Natural killer cell (primary cell): ENCODE results near the gene DUSP19. TPM values are rescaled to one million over a fixed set of nuclear protein-coding genes. Genes with fewer than 3 reads are reported as not detected.

Source experiments
- ATAC-seq, 3 donors: fragments of 150-1000 bp in 2 of 3; fragments of 200-7000 bp in 1 of 3; cut with Tn5 transposase; 1 replicate in 1 of 3; 2 replicates in 2 of 3; pipeline ENCODE4 v1.10.0; 2021; ENCODE audit warnings: mild to moderate bottlenecking in 2 of 3, moderate library complexity in 2 of 3
- DNase-seq, 2 donors: peaks; one replicate each; pipeline versions ENCODE4 v3.0.0 to v3.0.0-alpha.2; 2013 to 2021; ENCODE audit warnings: mixed read lengths in 1 of 2
- H3K27ac ChIP-seq: one replicate; pipeline ENCODE4 v1.5.1; 2013; ENCODE audit warnings: mild to moderate bottlenecking, low read length
- H3K27me3 ChIP-seq: one replicate; pipeline ENCODE4 v1.6.1; 2013; ENCODE audit warnings: low read length; ENCODE audit not compliant: control insufficient read depth, insufficient read depth
- H3K36me3 ChIP-seq: one replicate; pipeline ENCODE4 v1.6.1; 2013; ENCODE audit warnings: low read length; ENCODE audit not compliant: control insufficient read depth, insufficient read depth
- H3K4me1 ChIP-seq: one replicate; pipeline ENCODE4 v1.6.1; 2013; ENCODE audit warnings: low read length; ENCODE audit not compliant: control insufficient read depth, insufficient read depth
- H3K4me3 ChIP-seq: one replicate; pipeline ENCODE4 v1.5.1; 2013; ENCODE audit warnings: low read length
- H3K9me3 ChIP-seq: one replicate; pipeline ENCODE4 v1.6.1; 2013; ENCODE audit warnings: low read length; ENCODE audit not compliant: control insufficient read depth, insufficient read depth
- H3K27ac Mint-ChIP-seq, 2 donors: one replicate each; pipeline ENCODE4 v1.8.0; 2022; ENCODE audit warnings: mild to moderate bottlenecking in 2 of 2, mixed read lengths in 2 of 2, moderate library complexity in 1 of 2
- H3K27me3 Mint-ChIP-seq, 2 donors: one replicate each; pipeline ENCODE4 v1.8.0; 2022; ENCODE audit warnings: low read depth in 2 of 2, mixed read lengths in 2 of 2
- H3K36me3 Mint-ChIP-seq: one replicate; pipeline ENCODE4 v1.8.0; 2022; ENCODE audit warnings: mixed read lengths
- H3K4me1 Mint-ChIP-seq, 2 donors: one replicate each; pipeline ENCODE4 v1.8.0; 2022; ENCODE audit warnings: mixed read lengths in 2 of 2
- H3K4me3 Mint-ChIP-seq: one replicate; pipeline ENCODE4 v1.8.0; 2022; ENCODE audit warnings: mild to moderate bottlenecking, moderate library complexity, mixed read lengths
- H3K9me3 Mint-ChIP-seq, 2 donors: one replicate each; pipeline ENCODE4 v1.8.0; 2022; ENCODE audit warnings: mixed read lengths in 2 of 2
- WGBS: methylation state at CpG from one replicate; pipeline ENCODE4 v1.1.7; 2013; ENCODE audit warnings: missing lambda C conversion rate; ENCODE audit not compliant: insufficient coverage; 5-methylcytosine and 5-hydroxymethylcytosine counted together
- intact Hi-C: fragments of 100-400 bp; cut with micrococcal nuclease; formaldehyde crosslinking; loops from one replicate; pipeline ENCODE4 v1.14.2; 2022
- total RNA-seq, 4 donors: library from RNA; stranded (reverse); fragments of 120-200 nt in 1 of 4; gene quantifications; one replicate each; pipeline versions ENCODE4 v1.2.3 to v1.2.4, GENCODE V29; 2013 to 2022
- TF ChIP-seq, protein P1 (sequence below): fragments of 200-600 bp; IDR thresholded peaks from one replicate; pipeline ENCODE4 v1.8.0; 2022; ENCODE audit warnings: antibody characterized with exemption

Gene DUSP19
- total RNA-seq, 3 donors from 2014 or later (not counting 1 experiment from before 2014, with no cell fraction given), result 1.0 to 1.1 (median 1.1) TPM

DNA sequence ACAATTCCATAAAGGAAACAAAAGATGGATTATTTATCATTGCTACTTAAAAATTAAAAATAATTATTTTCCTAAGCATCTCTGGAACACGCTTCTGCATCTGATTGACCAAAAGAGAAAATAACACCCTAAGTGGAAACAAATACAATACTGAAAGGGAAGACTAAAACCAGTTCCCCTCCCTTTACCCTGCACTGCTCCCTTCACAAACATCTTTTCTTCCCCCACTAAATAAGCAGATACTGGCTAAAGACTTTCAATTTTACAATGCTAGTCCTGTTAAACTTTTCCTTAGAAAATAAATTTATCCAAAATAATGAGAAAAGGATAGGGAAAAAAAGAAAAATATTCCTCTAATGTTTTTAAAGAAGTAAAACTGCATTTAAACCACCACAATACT lies 44.6 kb upstream of the DUSP19 start:
- no peak overlapping the region for H3K27ac ChIP-seq
- no peaks in the 10 kb centered on the region for H3K36me3 ChIP-seq
- H3K4me3 ChIP-seq, result no peak overlapping the region
- DNase-seq (no peak), ATAC-seq (no peak)
- H3K9me3 Mint-ChIP-seq, result no peaks in the 10 kb centered on the region
- no peak overlapping the region for H3K27ac Mint-ChIP-seq
- H3K9me3 ChIP-seq, result no peaks in the 10 kb centered on the region
- H3K36me3 Mint-ChIP-seq, result no peaks in the 10 kb centered on the region
- no peak overlapping the region for H3K4me3 Mint-ChIP-seq
- intact Hi-C loops, result no loop called here
- peaks cover 9% of the 10 kb centered on the region for H3K4me1 ChIP-seq
- TF ChIP-seq, protein P1, sequence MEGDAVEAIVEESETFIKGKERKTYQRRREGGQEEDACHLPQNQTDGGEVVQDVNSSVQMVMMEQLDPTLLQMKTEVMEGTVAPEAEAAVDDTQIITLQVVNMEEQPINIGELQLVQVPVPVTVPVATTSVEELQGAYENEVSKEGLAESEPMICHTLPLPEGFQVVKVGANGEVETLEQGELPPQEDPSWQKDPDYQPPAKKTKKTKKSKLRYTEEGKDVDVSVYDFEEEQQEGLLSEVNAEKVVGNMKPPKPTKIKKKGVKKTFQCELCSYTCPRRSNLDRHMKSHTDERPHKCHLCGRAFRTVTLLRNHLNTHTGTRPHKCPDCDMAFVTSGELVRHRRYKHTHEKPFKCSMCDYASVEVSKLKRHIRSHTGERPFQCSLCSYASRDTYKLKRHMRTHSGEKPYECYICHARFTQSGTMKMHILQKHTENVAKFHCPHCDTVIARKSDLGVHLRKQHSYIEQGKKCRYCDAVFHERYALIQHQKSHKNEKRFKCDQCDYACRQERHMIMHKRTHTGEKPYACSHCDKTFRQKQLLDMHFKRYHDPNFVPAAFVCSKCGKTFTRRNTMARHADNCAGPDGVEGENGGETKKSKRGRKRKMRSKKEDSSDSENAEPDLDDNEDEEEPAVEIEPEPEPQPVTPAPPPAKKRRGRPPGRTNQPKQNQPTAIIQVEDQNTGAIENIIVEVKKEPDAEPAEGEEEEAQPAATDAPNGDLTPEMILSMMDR, result no peak
- peaks cover 46 to 67% of the 10 kb centered on the region in 2 donors for H3K27me3 Mint-ChIP-seq
- H3K27me3 ChIP-seq, result peaks cover 44% of the 10 kb centered on the region
- H3K4me1 Mint-ChIP-seq, result peaks cover 25 to 27% of the 10 kb centered on the region in 2 donors
- WGBS, result 82% methylated on average over 1 of the region's 1 CpG

DNA sequence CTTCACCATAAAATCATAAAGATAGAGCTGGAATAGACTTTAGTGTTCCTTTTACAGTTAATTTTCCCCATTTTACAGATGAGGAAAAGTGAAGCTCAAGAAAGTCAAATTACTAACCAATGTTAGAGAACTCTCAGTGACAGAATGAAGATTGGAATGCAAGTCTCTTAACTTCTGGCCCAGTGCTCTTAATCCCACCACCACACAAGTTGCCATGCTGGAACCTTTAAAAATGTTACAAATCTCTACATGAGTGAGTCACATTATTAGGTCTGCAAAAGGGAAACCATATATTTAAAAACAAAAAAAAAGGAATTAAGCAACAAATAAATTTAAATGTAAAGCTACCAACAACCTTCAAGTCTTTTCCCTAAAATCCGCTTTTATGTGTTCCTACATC lies 43.7 kb upstream of the DUSP19 start:
- H3K4me3 ChIP-seq, result no peak overlapping the region
- H3K9me3 Mint-ChIP-seq, result no peaks in the 10 kb centered on the region
- H3K9me3 ChIP-seq, result no peaks in the 10 kb centered on the region
- DNase-seq (no peak), ATAC-seq (no peak)
- peaks cover 31 to 32% of the 10 kb centered on the region in 2 donors for H3K4me1 Mint-ChIP-seq
- peaks cover 47 to 67% of the 10 kb centered on the region in 2 donors for H3K27me3 Mint-ChIP-seq
- intact Hi-C loops, result no loop called here
- WGBS, result 100% methylated on average over 1 of the region's 1 CpG
- H3K4me3 Mint-ChIP-seq, result no peak overlapping the region
- H3K27me3 ChIP-seq, result peaks cover 48% of the 10 kb centered on the region
- TF ChIP-seq, protein P1, result no peak
- no peaks in the 10 kb centered on the region for H3K36me3 Mint-ChIP-seq
- H3K4me1 ChIP-seq, result peaks cover 11% of the 10 kb centered on the region
- no peaks in the 10 kb centered on the region for H3K36me3 ChIP-seq
- no peak overlapping the region for H3K27ac Mint-ChIP-seq
- H3K27ac ChIP-seq, result no peak overlapping the region

DNA sequence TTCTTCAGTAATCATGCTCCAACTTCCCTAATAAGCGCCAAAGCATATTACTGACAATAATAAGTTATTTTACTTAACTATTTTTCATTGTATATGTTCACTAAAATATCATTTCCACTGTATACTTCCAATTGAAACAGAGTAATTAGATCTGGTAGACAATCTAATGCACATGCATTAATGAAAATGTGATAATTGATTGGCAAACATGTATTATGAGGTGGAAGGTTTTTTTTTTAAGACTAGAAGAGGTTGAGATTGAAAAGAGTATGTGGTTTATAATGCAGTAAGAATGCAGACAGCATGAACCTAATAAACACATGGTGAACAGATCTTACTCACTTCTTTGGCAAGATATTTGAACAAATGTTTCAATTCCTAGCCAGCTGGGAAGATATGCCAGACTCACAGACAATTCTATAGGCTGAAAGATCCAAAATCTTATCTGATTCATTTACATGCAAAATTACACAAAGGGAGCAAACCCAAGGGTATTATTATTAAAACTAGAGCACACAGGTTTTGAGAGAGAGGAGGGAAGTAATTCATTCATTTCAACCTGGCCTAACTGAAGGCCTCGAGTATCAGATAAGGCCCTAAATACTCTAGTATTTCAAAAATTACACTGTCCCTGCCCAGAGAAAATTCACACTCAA lies 43.1 kb upstream of the DUSP19 start:
- no peaks in the 10 kb centered on the region for H3K9me3 ChIP-seq
- Mint-ChIP-seq H3K36me3 (no peaks in the 10 kb centered on the region), H3K4me1 (peaks cover 31 to 32% of the 10 kb centered on the region in 2 donors), H3K9me3 (no peaks in the 10 kb centered on the region), H3K27me3 (peaks cover 43 to 67% of the 10 kb centered on the region in 2 donors), H3K27ac (no peak overlapping the region), H3K4me3 (peak overlapping the region; percentile 29)
- ATAC-seq (no peak), DNase-seq (no peak)
- no peak overlapping the region for H3K4me3 ChIP-seq
- TF ChIP-seq, protein P1, result no peak
- peaks cover 11% of the 10 kb centered on the region for H3K4me1 ChIP-seq
- H3K27ac ChIP-seq, result no peak overlapping the region
- no peaks in the 10 kb centered on the region for H3K36me3 ChIP-seq
- intact Hi-C loops, result no loop called here
- H3K27me3 ChIP-seq, result peaks cover 50% of the 10 kb centered on the region
- 0% methylated on average over 1 of the region's 2 CpGs for WGBS
